PC-3 (cell line): ENCODE results near the gene FASTK.

ENCODE experiments used
- EZH2 ChIP-seq: fragments of 300-600 bp; sonication (generic); IDR thresholded peaks from one replicate; pipeline ENCODE4 v1.6.1; 2017; ENCODE audit warnings: antibody characterized with exemption, mild to moderate bottlenecking, low read length; ENCODE audit not compliant: unreplicated experiment
- TF ChIP-seq, protein P1 (sequence below): fragments of 300-600 bp; sonication (generic); conservative IDR thresholded peaks from 2 replicates; pipeline ENCODE4 v1.5.1; 2017; ENCODE audit warnings: antibody characterized with exemption, low read depth, mild to moderate bottlenecking, low read length

DNA sequence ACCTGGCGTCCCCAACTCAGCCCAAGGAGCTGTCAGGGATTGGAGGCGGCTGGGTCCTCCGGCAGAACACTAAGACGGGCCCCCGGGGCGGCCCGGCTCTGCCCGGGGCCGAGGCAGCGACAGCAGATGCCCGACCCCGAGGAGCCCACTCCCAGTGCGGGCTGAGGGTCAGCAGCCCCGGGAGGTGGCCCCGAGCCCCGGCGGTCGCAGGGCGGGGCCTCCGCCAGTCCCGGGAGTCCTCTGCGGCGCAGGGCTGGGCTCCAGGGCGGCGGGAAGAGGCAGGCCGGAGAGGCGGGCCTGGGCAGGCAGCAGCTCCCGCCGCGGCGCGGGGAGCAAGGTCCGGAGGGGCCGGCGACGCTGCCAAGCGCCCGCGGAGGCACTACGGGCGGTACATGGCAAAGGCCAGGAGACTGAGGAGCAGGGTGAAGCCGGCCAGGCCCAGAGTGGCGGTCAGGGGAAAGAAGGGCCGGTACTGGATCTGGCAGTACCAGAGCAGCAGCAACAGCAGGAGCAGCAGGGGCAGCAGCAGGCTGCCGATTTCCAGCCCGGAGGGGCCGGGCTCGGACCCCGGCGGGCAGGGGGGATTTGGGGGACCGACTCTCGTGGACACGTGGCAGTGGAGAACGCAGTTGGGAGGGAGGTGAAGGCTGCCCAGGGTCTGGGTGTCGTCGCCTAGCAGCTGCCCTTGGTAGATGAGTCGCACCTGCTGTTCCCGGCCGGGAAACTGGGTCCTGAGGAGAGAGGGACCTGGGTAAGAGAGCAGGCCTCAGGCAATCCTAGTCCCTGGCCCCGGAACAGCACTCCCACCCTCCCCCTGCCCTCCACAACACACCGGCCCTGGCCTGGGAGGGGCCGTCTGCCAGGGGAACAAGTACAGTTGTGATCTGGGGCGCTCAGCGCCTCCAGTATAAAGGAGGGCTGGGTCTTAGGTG is 827 bp upstream of the FASTK start:
- TF ChIP-seq, protein P1, sequence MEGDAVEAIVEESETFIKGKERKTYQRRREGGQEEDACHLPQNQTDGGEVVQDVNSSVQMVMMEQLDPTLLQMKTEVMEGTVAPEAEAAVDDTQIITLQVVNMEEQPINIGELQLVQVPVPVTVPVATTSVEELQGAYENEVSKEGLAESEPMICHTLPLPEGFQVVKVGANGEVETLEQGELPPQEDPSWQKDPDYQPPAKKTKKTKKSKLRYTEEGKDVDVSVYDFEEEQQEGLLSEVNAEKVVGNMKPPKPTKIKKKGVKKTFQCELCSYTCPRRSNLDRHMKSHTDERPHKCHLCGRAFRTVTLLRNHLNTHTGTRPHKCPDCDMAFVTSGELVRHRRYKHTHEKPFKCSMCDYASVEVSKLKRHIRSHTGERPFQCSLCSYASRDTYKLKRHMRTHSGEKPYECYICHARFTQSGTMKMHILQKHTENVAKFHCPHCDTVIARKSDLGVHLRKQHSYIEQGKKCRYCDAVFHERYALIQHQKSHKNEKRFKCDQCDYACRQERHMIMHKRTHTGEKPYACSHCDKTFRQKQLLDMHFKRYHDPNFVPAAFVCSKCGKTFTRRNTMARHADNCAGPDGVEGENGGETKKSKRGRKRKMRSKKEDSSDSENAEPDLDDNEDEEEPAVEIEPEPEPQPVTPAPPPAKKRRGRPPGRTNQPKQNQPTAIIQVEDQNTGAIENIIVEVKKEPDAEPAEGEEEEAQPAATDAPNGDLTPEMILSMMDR: no peak
- TF ChIP-seq EZH2: no peak
